ENCODE data around the gene BMP7.
A peak's percentile ranks its signal among the peaks of the same experiment; 100 is the strongest.
"Not testable (repeated sequence)": the region's sequence is repeated elsewhere in the genome, so short reads cannot be mapped to it uniquely, and the experiment has no call there.

BMP7 gene

DNA sequence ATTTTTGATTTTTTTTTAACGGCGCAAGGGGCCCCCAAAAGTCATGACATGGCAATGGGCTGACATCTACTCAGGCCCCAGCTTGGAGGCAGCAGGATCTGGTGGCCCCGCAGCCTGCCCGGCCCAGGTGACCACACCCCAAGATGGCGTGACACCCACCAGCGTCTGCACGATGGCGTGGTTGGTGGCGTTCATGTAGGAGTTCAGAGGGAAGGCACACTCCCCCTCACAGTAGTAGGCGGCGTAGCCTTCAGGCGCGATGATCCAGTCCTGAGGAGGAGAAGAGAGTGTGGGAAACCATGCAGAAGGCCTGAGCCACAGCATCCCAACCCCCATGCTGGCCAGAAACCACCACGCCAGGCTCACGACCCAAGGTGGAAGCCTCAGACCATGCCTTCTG, 93.4 kb downstream of the BMP7 start:
- no peak for DNase-seq

DNA sequence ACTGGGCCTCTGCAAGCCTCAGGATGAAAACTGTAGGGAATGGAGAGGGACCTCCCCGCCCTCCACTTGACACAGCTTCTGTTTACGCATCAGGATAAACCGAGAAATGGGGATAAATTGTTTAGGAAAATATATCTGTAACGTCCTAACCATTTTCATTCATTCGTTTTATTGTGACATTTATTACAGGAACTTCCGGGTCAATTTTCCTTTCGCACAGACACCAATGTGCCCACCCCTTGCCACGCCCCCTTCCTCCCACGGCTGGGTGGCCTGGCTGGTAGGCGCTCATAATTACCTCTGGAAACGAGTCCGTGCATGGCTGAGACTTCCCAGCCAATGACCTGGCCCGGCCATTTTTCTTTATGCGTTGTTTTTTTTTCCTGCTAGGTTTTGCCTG, 96.1 kb downstream of the BMP7 start:
- no peak for DNase-seq

DNA sequence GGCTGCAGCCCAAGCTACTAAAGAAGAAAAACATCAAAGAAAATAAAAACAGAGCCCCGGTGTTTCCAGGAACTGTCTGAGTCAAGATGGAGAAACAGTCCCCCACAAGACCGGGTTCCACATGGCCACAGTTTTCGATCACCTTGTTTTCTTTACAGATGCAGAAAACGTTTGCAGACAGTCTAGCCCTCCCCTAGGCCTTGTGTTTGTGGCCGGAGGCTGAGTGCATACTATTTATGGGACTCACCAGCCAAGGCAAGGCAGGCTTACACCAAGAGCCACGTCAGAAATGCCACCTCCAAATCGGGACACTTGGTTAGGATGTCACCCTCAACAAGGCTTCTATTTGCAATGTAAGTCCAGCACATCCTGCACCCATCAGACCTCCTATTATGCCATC, 97.3 kb downstream of the BMP7 start:
- DNase-seq, result no peak

DNA sequence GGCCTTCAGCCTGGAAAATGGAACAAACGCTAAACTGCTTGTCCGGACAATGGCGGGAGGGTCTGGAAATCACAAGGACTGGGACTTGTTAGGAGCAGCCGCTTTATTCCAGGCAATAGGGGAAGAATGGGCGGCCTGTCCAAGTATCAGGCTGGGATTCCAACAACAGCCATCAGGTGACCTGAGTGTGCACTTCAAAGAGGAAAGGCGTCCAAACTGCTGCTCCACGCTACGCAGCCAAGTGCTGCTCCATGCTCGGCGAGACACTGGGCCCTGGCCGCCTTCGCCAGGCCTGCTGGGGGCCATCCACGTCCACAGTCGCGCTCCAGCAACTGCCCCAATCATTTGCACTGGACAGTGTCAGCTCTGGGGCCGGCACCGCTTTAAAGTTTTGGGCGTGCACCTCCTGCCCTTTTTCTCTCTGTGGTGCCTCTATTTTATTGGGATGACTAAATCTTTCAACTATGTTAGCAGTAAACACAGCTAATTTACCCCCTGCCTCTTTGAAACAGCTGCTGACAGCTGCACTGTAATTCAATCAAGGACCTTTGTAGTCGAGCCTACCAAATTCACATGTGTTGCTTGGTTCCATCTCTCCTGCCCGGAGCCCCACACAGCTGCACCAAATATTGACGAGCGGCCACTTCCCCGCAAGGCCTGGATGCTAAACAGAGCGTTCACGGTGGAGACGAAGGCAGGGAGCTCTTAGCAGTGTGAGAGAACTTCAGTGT, 98.3 kb downstream of the BMP7 start:
- DNase-seq, result peak in 6 of 56 donors; percentile 5 to 30 (median 20)

DNA sequence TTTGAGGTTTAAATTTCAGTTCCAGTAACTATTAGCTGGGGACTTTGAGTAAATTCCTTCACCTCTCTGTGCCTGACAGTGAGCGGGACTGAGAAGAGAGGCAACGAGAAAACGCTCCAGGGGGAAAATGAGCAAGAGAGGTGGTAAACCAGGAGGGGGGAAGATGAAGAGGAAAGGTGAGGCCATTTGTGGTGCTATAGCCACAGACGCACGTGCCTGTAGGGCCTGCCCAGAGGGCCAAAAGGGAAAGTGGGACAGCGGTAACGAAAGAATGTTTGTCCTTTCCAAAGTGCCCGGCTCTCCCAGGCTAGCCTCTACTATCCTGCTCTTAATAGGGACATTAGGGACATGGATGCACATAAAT, 99.2 kb downstream of the BMP7 start:
- no peak for DNase-seq

DNA sequence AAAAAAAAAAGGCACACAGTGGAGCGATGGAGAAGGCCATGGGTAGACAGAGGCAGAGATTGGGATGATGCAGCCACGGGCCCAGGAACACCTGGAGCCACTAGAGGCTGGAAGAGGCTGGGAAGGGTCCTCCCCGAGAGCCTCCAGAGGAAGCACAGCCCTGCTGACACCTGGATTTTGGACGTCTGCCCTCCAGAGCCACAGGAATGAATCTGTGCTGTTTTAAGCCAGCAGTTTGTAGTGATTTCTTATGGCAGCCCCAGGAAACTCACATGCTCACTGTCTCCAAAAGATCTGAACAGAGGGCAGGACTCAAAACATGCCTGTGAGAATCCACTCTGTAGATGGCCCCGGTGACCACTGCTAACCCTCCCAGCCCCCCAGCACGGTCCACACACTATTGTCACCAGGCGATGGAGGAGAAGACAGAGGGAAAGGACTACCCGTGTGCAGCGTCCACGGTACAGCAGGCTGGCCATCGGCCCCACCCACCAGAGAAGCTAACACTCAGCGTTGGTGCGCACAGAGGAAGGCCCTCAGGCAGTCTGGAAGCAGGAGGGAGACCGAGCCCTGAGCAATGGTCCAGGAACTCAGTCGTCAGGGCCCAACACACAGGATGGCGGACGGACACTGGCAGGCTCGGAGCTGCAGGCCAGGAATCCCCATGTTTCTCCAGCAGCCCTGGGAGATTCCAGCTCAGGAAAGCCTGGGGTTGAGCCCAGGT, 99.7 kb downstream of the BMP7 start:
- DNase-seq, result no peak

DNA sequence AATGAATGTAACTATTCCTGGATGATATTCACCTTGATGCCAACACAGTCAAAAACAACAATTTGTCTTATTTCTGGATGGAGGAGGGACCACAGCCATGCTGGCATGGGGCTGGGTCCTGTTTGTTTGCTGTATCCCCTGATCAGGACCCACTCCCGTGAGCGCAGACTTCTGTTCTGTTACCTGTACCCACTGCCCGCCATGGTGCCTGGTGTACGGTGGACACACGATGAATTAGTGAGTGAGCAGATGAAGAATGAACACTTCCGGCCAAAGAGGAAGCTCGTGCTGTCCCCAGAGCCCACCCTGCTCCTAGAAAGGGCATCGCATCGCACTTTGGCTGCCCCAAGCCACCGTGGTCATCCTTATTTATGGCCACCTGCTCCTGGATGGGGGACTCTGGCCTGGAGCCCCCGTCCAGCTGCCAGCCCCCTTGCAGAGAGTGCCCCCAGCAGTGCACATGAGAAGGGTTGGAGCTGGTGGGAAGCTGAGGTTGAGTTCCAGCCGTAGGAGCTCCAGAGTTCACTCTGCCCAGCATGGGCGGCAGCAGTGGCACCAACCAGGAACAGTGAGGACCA, 100.9 kb downstream of the BMP7 start:
- no peak for DNase-seq

DNA sequence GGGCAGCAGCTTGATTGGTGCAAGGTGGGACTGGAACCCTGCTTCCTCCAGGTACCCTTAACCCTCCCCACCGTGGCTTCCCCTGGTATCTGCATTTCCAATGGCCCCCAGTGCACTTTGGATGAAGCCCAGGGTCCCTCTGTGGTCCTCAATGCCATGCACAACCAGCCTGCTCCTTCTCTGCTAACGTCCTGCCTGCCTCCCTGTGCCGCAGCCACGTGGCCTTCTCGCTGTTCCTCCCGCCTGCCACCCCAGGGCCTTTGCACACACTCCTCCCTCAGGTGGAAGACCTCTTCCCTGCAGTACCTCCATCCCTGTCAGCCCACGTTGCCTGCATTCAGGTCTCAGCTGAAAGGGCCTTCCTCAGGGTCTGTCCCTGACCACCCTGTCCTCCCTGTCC, 101.6 kb downstream of the BMP7 start:
- no peak for DNase-seq

DNA sequence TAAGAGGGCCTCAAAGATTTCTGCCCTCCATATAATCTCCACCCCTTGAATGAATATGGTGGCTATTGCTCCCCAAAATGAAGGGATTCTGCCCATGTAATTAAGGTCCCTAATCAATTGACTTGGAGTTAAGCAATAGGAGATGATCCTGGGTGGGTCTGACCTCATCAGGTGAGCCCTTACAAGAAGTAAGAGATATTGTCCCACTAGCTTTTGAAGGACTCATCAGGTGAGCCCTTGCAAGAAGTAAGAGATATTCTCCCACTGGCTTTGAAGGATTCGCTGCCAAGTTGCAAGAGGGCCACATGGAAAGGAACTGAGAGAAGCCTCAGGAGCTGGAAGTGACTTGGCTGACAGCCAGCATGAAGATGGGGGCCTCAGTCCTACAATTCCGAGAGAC, 103.4 kb downstream of the BMP7 start:
- no peak for DNase-seq

DNA sequence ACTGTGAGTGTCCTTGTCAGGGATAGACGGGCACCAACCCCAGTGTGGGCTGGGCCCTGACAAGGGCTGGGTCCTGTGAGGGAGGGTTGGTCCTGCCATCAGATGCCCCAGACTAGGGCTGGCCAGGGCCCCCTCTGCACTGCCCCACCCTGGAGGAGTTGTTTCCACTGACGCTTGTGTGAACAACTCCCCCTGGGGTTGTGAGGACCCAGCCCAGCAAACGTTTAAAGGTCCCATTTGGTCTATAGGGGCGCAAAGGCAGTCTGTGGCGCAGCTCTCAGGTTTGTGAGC, 104.1 kb downstream of the BMP7 start:
- DNase-seq, result peak in 2 of 56 donors; percentile 4 to 39

DNA sequence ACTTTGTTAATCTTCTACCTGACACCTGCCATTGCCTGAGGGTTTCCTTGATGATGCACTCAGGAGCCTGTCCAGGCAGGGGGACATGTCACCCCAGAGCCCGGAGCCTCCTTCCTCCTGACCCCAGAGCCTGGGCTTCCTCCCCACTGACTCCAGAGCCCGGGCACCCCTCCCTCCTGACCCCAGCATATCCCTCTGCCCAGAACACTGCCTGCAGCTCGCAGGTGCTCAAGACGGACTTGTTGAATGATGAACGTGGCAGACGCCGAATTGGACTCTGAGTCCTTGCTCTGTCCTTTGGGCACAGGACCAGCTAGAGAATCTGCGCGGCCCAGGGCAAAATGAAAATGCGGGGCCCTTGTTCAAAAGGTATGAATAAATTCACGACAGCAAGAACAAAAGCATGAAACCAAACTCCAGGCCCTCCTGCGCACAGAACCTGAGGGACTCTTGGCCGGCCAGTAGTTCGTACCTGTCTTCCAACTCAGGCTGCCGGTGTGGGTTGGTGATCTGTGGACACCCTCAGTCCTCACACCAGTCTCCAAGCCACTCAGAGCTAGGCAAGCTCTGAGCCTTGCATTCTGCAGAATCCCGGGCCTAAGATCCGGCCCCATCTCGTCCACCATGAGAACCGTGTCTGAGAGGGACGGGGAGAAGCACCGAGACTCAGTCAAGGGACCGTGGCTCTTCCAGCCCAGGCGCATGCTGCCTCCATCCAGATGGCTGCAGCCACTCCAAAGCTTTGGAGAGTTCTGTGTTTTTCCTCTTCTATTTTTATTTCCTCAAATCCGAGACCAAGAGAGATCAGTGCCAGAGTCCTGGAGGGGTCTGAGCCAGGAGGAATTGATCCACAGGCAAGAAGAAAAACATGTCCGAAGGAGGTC, 104.7 kb downstream of the BMP7 start:
- DNase-seq, result no peak

DNA sequence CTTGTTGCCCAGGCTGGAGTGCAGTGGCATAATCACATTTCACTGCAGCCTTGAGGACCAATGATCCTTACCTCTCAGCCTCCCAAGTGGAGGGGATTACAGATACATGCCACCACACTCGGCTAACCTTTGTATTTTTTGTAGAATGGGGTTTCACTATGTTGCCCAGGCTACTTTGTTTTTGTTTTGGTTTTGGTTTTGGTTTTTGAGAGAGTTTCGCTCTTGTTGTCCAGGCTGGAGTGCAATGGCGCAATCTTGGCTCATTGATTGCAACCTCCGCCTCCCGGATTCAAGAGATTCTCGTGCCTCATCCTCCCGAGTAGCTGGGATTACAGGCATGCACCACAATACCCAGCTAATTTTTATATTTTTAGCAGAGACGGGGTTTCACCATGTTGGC, 105.5 kb downstream of the BMP7 start:
- DNase-seq, result no peak

DNA sequence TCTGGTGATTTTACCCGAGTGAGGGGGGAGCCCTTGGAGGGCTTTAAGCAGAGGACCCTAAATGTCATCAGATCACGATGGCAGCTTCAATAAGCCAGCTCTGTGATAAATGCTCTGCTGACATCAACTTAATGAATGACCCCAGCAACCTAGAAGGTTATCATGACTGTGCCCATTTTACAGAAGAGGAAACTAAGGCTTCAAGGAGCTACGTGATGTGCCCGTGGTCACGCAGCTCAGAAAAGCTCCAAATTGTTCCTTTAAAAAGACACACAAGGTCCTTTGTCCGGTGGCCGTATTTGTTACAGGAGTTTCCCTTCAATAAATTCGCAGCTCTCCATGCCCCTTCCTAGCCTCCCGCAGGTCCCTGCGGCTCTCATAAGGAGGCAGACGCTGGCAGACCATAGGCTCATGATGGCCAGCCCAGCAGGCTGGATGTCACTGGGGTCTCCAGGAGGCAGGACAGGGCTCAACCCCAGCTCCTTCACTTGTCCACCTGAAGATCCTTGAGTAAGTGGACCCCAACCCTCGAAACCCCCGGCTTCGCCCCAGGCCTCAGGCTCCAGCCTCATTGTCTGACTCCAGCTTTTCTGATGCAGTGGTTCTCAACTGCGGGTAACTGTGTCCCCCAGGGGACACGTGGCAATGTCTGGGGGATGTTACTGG, 106.4 kb downstream of the BMP7 start:
- no peak for DNase-seq

DNA sequence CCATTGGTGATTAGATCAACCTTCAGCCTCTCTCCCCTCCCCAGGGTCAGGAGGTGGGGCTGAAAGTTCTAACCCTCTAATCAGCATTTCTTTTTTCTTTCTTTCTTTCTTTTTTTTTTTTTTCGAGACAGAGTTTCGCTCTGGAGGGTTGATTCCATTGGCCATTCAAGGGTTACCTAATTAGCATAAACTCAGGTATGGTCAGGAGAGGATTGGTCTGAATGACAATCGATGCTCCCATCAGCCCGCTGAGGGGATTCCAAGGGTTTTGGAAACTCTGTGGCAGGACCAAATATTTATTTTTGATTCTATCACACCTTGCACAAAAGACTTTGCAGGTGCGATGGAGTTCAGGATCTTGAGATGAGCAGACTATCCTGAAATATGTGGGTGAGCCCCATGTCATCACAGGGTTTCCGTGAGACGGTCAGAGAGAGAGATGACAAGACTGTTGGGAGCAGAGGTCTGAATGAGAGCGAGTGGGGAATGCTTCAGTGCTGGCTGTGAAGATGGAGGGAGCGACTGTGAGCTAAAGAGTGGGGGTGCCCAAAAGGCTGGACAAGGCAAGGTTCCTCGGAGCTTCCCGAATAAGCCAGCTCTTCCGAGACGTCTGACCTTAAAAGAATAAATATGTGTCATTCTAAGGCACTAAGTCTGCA, 107.1 kb downstream of the BMP7 start:
- no peak for DNase-seq

DNA sequence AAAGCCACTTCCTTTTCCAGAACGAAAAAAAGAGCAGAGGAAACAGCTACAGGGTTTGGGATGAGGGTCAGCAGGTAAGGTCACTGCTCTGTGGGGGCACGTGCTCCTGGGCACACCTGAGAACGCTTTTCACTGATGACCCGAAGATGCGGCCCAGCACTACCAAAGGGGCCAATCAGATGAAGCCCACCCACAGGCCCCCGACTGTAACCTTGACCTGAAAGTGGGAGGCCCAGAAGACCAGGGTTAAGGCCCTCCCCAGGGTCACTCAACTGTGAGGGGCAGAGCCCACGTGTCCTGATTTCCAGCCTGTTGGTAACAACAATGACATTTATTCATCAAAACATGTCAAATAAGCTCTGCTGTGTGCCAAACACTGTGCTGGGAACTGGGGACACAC, 108.0 kb downstream of the BMP7 start:
- no peak for DNase-seq

DNA sequence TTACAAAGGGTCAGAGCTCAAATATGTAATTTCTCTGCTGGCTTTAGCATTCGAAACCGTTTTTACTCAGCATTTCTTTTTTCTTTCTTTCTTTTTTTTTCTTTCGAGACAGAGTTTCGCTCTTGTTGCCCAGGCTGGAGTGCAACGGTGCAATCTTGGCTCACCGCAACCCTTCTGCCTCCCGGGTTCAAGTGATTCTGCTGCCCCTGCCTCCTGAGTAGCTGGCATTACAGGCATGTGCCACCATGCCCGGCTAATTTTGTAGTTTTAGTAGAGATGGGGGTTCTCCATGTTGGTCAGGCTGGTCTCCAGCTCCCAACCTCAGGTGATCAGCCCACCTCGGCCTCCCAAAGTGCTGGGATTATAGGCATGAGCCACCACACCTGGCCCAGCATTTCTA, 108.7 kb downstream of the BMP7 start:
- DNase-seq, result not testable (repeated sequence)

DNA sequence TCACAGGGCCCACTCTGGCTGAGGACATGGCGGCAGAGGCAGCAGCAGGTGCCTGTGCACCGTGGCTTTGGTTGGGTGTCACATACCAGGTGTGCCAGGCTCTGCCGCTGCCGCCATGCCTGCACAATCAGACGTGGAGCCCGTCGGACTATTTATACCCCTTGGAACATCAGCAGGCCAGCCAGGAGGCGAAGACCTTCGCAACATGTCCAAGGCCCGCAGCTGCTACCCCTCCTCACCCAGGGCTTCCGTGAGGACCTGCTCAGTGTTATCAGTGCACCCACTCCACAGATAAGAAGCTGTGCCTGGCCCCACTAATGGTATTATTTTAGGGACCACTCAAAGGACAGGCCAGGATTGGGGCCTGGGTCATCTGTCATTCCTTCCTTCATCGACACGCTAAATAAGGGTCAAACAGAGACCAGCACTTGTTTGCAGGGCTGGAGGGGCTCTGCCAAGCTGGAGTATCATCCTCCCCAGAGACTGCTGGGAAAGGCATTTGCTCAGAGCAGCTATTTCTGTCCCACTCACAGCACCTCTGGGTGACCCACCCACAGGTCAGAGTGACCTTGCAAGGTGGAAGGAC, 109.2 kb downstream of the BMP7 start:
- DNase-seq, result no peak

DNA sequence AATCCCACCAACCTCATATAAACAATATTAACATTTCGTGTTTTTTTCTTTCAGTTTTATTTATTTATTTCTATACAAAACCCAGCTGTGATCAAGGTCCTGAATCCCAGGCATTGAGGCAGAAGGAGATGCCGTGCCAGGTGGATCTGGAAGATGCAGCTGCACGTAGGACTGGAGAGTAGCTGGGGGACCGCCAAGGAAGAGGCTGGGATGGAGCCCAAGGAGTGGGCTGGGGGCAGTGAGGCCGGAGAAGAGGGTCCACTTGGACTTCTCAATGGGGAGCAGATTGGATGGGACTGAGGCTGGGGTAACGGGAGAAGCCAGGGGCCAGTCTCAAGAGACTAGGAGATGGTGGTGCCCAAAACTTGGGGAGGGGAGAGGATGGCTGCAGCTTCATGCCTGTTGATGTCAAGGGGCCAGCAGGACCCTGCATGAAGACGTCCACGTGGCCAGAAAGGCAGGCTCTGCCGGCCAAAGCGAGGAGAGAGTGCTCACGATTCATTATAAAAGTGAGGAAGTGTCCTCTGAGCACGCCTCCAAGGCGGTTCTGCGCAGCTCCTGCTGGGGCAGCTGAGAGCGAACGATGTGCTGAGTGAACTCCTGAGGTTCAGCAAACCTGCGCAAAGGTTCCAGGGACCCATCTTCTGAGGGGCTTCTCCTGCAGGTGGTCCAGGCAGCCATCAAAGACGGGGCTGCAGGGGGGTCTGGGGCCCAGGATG, 110.3 kb downstream of the BMP7 start:
- DNase-seq, result no peak

DNA sequence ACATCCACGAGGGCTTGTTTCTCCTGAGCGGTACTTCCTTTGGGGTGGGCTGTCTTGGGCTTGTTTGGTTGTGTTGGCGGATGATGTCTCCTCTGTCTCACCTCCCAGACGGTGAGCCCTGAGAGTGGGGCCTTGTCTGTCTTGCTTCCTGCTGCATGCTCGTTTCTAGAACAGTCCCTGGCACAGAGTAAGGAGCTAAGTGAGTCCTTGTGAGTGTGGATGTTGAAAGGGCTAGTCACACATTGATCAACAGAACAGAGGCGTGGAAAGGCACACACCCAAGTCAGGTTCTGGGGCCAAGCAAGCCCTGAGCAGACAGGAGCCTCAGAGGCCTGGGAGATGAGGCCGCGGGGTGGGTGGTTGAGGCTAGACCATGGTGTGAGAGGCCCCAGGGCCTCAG, 111.0 kb downstream of the BMP7 start:
- no peak for DNase-seq

All from amygdala (tissue), 56 donors.